GM12878 (cell line): ENCODE measurements around the gene C11orf58.

Source experiments
- CBFB ChIP-seq: IDR thresholded peaks from 2 replicates; pipeline ENCODE4 v1.6.1; 2016; ENCODE audit warnings: antibody characterized with exemption, low read depth
- CTCF ChIP-seq, 3 experiments: IDR thresholded peaks in 2 of 3; conservative IDR thresholded peaks in 1 of 3; 2 replicates each; pipeline ENCODE4 v1.5.1; 2011; ENCODE audit warnings: low read depth in 3 of 3, low read length in 3 of 3, mild to moderate bottlenecking in 3 of 3, control low read depth in 2 of 3, moderate library complexity in 2 of 3, inconsistent platforms in 1 of 3, mixed read lengths in 1 of 3; ENCODE audit not compliant: control insufficient read depth in 2 of 3, insufficient read depth in 1 of 3; ENCODE audit errors: extremely low read depth in 1 of 3
- EZH2 ChIP-seq: IDR thresholded peaks from 2 replicates; pipeline ENCODE4 v1.6.1; 2012; ENCODE audit warnings: low read depth, mild to moderate bottlenecking, control low read depth, inconsistent platforms, low read length, borderline replicate concordance; ENCODE audit not compliant: control insufficient read depth
- SMAD1 ChIP-seq: fragments of 450-650 bp; IDR thresholded peaks from 2 replicates; pipeline ENCODE4 v1.6.1; 2018; ENCODE audit warnings: mild to moderate bottlenecking, low read depth; ENCODE audit not compliant: partially characterized antibody

GRCh38 chr11:16778286-16778685 lies 39.8 kb downstream of the C11orf58 start:
- TF ChIP-seq SMAD1 = no peak
- no peak for TF ChIP-seq CTCF (IDR thresholded peaks at IDR 0.05 in 2 of 3, conservative IDR thresholded peaks at IDR 0.05 in 1 of 3; ENCODE audit: control insufficient read depth in 2 of 3, extremely low read depth in 1 of 3, insufficient read depth in 1 of 3, low read depth in 3 of 3, low read length in 3 of 3)
- no peak for TF ChIP-seq EZH2
- TF ChIP-seq CBFB = no peak
